Smooth muscle cell (in vitro differentiated cells): ENCODE results near the gene ZNF516. TPM values are rescaled to one million over a fixed set of nuclear protein-coding genes. Genes with fewer than 3 reads are reported as not detected.
A peak's percentile ranks its signal among the peaks of the same experiment; 100 is the strongest.

Source experiments
- DNase-seq: peaks from one replicate; lab custom pipeline; 2025; ENCODE audit not compliant: unreplicated experiment; lab: John Stamatoyannopoulos, UW
- H2AFZ ChIP-seq: fragments of 200-600 bp; sonication (generic); 2 replicates; pipeline ENCODE4 v1.6.0; 2016; ENCODE audit warnings: antibody characterized with exemption, low read depth, mild to moderate bottlenecking
- H3F3A ChIP-seq: fragments of 200-600 bp; sonication (generic); 2 replicates; pipeline ENCODE4 v1.6.0; 2017; ENCODE audit warnings: antibody characterized with exemption, low read depth
- H3K27ac ChIP-seq: fragments of 200-600 bp; sonication (generic); 2 replicates; pipeline ENCODE4 v1.5.1; 2016; ENCODE audit warnings: low read depth, mild to moderate bottlenecking
- H3K27me3 ChIP-seq: fragments of 200-600 bp; sonication (generic); 2 replicates; pipeline ENCODE4 v1.6.1; 2016; ENCODE audit warnings: low read depth, mild to moderate bottlenecking
- H3K36me3 ChIP-seq: fragments of 200-600 bp; sonication (generic); 2 replicates; pipeline ENCODE4 v1.5.1; 2016; ENCODE audit warnings: low read depth
- H3K4me1 ChIP-seq: fragments of 200-600 bp; sonication (generic); 2 replicates; pipeline ENCODE4 v1.5.1; 2016; ENCODE audit warnings: low read depth
- H3K4me2 ChIP-seq: fragments of 200-600 bp; sonication (generic); 2 replicates; pipeline ENCODE4 v1.6.0; 2016; ENCODE audit warnings: mild to moderate bottlenecking
- H3K4me3 ChIP-seq: fragments of 200-600 bp; sonication (generic); 2 replicates; pipeline ENCODE4 v1.5.1; 2016; ENCODE audit warnings: mild to moderate bottlenecking
- H3K79me2 ChIP-seq: fragments of 200-600 bp; sonication (generic); 2 replicates; pipeline ENCODE4 v1.6.0; 2016; ENCODE audit warnings: low read depth, mild to moderate bottlenecking
- H3K9ac ChIP-seq: fragments of 200-600 bp; sonication (generic); 2 replicates; pipeline ENCODE4 v1.6.0; 2016; ENCODE audit warnings: low read depth
- H3K9me3 ChIP-seq: fragments of 200-600 bp; sonication (generic); replicated peaks from 2 replicates; pipeline ENCODE4 v1.5.1; 2016; ENCODE audit warnings: low read depth
- H4K20me1 ChIP-seq: fragments of 200-600 bp; sonication (generic); 2 replicates; pipeline ENCODE4 v1.6.0; 2016; ENCODE audit warnings: low read depth
- WGBS: methylation state at CpG from one replicate; pipeline ENCODE4 v1.1.7; 2016; ENCODE audit warnings: low lambda C conversion rate; 5-methylcytosine and 5-hydroxymethylcytosine counted together
- polyA plus RNA-seq: library from polyadenylated mRNA; unstranded; fragments of >200 nt; fragmentation: Nextera tagmentation; extraction: Ambion mirVana; gene quantifications from 2 replicates; pipeline ENCODE4 v1.2.1, GENCODE V29; 2016
- total RNA-seq: library from RNA; depleted of rRNA; stranded (reverse); fragments of >200 nt; gene quantifications from 2 replicates; pipeline ENCODE4 v1.2.3, GENCODE V29; 2014
- TF ChIP-seq, protein P1 (sequence below): fragments of 200-600 bp; sonication (generic); IDR thresholded peaks from 2 replicates; pipeline ENCODE4 v1.5.1; 2017; ENCODE audit warnings: borderline replicate concordance, mild to moderate bottlenecking, antibody characterized with exemption; ENCODE audit not compliant: insufficient read depth, poor library complexity, severe bottlenecking

The ZNF516 gene
- total and polyA plus RNA-seq, 2 experiments from 2014 or later, result 15.6 to 24.2 TPM

DNA sequence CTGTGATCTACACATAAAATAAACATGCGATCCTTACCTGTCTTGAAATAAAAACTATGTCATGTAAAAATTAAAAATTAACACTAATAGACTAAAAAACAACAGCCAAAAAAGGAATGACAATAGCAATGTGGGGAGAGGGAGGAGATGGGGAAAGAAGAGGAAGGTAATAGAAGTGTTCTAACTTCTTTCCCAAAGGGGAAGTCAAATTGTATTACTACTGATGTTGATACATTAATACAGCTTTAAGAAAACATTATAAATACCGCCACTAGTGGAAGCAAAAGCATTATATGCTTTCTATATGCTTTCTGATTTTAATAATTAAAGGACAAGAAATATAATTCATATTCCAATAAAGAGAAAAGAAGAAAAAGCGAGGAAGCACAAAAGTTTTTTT, 22.2 kb downstream of the ZNF516 start:
- TF ChIP-seq, protein P1, sequence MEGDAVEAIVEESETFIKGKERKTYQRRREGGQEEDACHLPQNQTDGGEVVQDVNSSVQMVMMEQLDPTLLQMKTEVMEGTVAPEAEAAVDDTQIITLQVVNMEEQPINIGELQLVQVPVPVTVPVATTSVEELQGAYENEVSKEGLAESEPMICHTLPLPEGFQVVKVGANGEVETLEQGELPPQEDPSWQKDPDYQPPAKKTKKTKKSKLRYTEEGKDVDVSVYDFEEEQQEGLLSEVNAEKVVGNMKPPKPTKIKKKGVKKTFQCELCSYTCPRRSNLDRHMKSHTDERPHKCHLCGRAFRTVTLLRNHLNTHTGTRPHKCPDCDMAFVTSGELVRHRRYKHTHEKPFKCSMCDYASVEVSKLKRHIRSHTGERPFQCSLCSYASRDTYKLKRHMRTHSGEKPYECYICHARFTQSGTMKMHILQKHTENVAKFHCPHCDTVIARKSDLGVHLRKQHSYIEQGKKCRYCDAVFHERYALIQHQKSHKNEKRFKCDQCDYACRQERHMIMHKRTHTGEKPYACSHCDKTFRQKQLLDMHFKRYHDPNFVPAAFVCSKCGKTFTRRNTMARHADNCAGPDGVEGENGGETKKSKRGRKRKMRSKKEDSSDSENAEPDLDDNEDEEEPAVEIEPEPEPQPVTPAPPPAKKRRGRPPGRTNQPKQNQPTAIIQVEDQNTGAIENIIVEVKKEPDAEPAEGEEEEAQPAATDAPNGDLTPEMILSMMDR, result no peak
- Histone ChIP-seq H3K4me2 (no peak overlapping the region), H3K9ac (no peak overlapping the region), H3K4me1 (peaks cover 13% of the 10 kb centered on the region), H3K36me3 (no peaks in the 10 kb centered on the region), H3K79me2 (peaks cover 82% of the 10 kb centered on the region), H4K20me1 (peaks cover 99% of the 10 kb centered on the region), H3F3A (peaks cover 22% of the 10 kb centered on the region), H3K27ac (no peak overlapping the region), H2AFZ (no peak overlapping the region), H3K9me3 (no peaks in the 10 kb centered on the region), H3K27me3 (no peaks in the 10 kb centered on the region), H3K4me3 (no peak overlapping the region)
- no peak for DNase-seq
- WGBS, result 95% methylated on average over 3 of the region's 3 CpGs

GRCh38 chr18:76471593-76471992, 23.4 kb downstream of the ZNF516 start:
- 98% methylated on average over 12 of the region's 12 CpGs for WGBS
- no peak overlapping the region for H3K4me3 ChIP-seq
- no peak overlapping the region for H2AFZ ChIP-seq
- no peaks in the 10 kb centered on the region for H3K36me3 ChIP-seq
- peaks cover 13% of the 10 kb centered on the region for H3F3A ChIP-seq
- no peaks in the 10 kb centered on the region for H3K9me3 ChIP-seq
- H3K79me2 ChIP-seq, result peaks cover 92% of the 10 kb centered on the region
- no peak overlapping the region for H3K9ac ChIP-seq
- DNase-seq, result no peak
- H3K4me1 ChIP-seq, result peaks cover 9% of the 10 kb centered on the region
- TF ChIP-seq, protein P1, result no peak
- no peaks in the 10 kb centered on the region for H3K27me3 ChIP-seq
- no peak overlapping the region for H3K27ac ChIP-seq
- H4K20me1 ChIP-seq, result peaks cover 99% of the 10 kb centered on the region
- H3K4me2 ChIP-seq, result no peak overlapping the region

GRCh38 chr18:76468345-76469304, 26.4 kb downstream of the ZNF516 start:
- Histone ChIP-seq H3K4me1 (no peaks in the 10 kb centered on the region), H4K20me1 (peaks cover 100% of the 10 kb centered on the region), H3K9ac (no peak overlapping the region), H3K4me3 (no peak overlapping the region), H2AFZ (no peak overlapping the region), H3K79me2 (peaks cover 97% of the 10 kb centered on the region), H3F3A (no peaks in the 10 kb centered on the region), H3K36me3 (no peaks in the 10 kb centered on the region), H3K9me3 (no peaks in the 10 kb centered on the region), H3K27ac (peak overlapping the region; percentile 19), H3K27me3 (no peaks in the 10 kb centered on the region), H3K4me2 (no peak overlapping the region)
- 96% methylated on average over 16 of the region's 16 CpGs for WGBS
- no peak for DNase-seq
- TF ChIP-seq, protein P1, result no peak
